Activated naive CD4-positive, alpha-beta T cell treated with anti-CD3 and anti-CD28 coated beads, Interleukin-2, amount 50 U/mL, for 24 hours (primary cell): ENCODE data around the gene ATXN7L2.

ENCODE experiments used
- H3K27ac Mint-ChIP-seq: one replicate; pipeline ENCODE4 v1.8.0; 2021; ENCODE audit warnings: mild to moderate bottlenecking, mixed read lengths
- H3K27me3 Mint-ChIP-seq: one replicate; pipeline ENCODE4 v1.8.0; 2021; ENCODE audit warnings: mixed read lengths
- H3K36me3 Mint-ChIP-seq: one replicate; pipeline ENCODE4 v1.8.0; 2021; ENCODE audit warnings: mixed read lengths
- H3K4me1 Mint-ChIP-seq: one replicate; pipeline ENCODE4 v1.8.0; 2021; ENCODE audit warnings: mixed read lengths
- H3K4me3 Mint-ChIP-seq: one replicate; pipeline ENCODE4 v1.8.0; 2021; ENCODE audit warnings: mild to moderate bottlenecking, mixed read lengths
- H3K9me3 Mint-ChIP-seq: one replicate; pipeline ENCODE4 v1.8.0; 2021; ENCODE audit warnings: mixed read lengths

The ATXN7L2 gene

DNA sequence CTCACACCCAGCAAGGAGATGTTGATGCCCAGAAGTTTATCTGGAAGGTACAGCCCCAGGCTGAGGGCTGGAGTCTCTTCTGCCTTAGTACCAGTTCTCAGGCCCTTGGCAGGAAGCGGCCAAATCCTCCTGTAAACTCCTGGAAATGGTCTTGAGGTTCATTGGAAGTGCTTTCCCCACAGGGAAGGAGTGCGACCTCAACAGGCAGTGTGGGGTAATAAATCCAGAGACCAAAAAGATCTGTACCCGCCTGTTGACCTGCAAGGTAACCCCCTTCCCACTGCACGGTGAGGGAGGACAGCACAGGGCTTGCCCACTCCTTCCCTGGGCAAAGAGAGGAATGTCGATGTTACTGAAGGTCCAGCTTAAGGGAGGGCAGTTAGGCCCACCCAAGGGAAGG is 4.5 kb downstream of the ATXN7L2 start:
- Mint-ChIP-seq H3K36me3 (no peaks in the 10 kb centered on the region), H3K27ac (no peak overlapping the region), H3K27me3 (no peaks in the 10 kb centered on the region), H3K9me3 (no peaks in the 10 kb centered on the region), H3K4me3 (no peak overlapping the region), H3K4me1 (peaks cover 33% of the 10 kb centered on the region)

- H3K27me3 Mint-ChIP-seq = no peaks in the 10 kb centered on the region
- no peaks in the 10 kb centered on the region for H3K36me3 Mint-ChIP-seq
- H3K4me3 Mint-ChIP-seq = no peak overlapping the region
- H3K4me1 Mint-ChIP-seq = peaks cover 29% of the 10 kb centered on the region
- no peaks in the 10 kb centered on the region for H3K9me3 Mint-ChIP-seq
- H3K27ac Mint-ChIP-seq = no peak overlapping the region
Observed at GRCh38 chr1:109488696-109489095, 5.0 kb downstream of the ATXN7L2 start.

DNA sequence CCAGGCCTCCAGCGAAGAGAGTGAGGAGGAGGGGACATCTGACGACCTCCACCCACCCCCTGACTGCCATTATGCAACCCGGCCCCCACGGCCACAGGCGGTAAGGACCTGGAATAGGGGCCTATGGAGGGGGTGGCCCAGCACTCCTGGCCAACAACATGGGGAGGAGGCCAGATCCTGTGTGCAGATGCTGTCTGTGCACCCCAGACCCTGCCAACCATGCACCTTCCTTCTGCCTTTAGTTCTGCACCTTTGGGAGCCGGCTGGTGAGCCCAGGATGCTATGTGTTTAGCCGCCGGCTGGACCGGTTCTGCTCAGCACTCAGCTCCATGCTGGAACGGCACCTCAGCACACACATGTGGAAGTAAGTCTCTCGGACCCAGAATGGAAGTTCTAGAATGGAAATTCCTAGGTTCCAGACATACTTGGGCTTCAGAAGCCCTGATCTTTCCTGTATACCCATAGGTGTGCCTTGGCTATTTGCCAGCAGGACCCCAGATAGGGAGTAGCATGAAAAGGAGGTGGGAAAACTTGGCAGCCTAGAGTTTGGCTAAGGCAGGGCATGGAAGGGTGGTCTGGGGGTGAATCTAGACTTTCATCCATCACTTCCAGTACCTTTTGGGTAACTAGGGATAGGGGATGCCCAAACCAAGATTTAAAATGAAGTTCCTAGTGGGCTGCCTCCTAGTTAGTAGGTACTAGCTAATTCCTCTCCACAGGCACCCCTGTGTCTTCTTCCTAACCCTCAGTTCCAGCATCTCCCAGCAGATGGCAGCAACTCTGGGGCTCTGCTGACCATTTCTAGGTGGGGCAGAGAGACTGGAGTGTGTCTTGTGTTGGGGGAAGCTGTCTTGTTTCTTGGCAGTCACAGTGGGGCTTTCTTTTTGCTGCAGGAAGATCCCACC is 6.6 kb downstream of the ATXN7L2 start:
- Mint-ChIP-seq H3K9me3 (no peaks in the 10 kb centered on the region), H3K27me3 (no peaks in the 10 kb centered on the region), H3K4me1 (peaks cover 29% of the 10 kb centered on the region), H3K4me3 (no peak overlapping the region), H3K27ac (no peak overlapping the region), H3K36me3 (peaks cover 2% of the 10 kb centered on the region)

DNA sequence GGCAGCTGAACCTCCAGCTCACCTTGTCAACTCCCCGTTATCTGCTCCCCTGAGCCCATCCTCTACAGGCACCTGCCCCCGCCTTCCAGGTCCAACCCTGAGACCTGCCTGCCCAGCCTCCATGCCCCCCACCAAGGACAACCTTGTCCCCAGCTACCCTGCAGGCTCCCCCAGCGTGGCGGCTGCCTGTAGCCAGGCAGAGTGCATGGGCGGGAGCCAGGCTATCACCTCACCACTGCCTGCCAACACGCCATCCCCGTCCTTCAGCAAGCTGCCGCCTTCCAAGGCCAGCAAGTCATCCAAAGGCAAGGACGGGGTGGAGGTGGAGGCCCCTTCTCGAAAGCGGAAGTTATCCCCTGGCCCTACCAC is 7.2 kb downstream of the ATXN7L2 start:
- peaks cover 2% of the 10 kb centered on the region for H3K36me3 Mint-ChIP-seq
- no peak overlapping the region for H3K4me3 Mint-ChIP-seq
- H3K27me3 Mint-ChIP-seq = no peaks in the 10 kb centered on the region
- no peak overlapping the region for H3K27ac Mint-ChIP-seq
- H3K9me3 Mint-ChIP-seq = no peaks in the 10 kb centered on the region
- H3K4me1 Mint-ChIP-seq = peaks cover 32% of the 10 kb centered on the region

DNA sequence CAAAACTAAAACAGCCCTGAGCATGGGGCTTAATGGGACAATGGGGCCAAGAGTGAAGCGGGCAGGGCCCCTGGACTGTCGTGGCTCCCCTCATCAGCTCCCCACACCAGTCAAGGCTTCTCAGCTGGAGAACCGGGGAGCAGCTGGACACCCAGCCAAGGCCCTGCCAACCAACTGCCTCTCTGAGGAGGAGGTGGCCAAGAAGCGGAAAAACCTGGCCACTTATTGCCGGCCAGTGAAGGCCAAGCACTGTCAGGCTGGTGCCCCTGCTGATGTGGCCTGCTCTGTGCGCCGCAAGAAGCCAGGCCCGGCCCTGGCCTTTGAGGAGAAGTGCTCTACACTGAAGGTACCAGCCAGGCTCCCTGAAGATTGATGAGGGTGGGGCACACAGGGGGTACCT is 7.7 kb downstream of the ATXN7L2 start:
- Mint-ChIP-seq H3K9me3 (no peaks in the 10 kb centered on the region), H3K4me3 (no peak overlapping the region), H3K4me1 (peaks cover 36% of the 10 kb centered on the region), H3K36me3 (peaks cover 2% of the 10 kb centered on the region), H3K27me3 (no peaks in the 10 kb centered on the region), H3K27ac (no peak overlapping the region)

DNA sequence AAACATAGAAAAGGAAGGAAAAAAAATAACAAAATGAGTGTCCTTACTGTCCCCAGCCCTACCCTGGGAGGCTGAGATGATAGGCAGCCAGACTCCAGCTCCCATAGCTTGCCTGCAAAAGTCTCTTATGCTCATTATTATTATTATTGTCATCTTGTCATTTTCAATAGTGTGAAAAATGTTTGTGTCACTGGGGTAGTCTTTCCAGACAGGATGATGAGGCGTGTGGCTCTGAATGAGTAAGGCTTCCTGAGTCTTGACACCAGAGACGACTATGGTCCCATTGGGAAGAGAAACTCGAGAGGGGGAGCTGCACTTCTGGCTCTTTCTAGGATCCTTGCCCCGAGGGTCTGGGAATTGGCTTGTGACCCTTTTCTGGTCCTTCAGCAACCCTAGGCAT is 9.1 kb downstream of the ATXN7L2 start:
- peak overlapping the region; percentile 30 for H3K4me3 Mint-ChIP-seq
- H3K9me3 Mint-ChIP-seq = no peaks in the 10 kb centered on the region
- H3K27ac Mint-ChIP-seq = peak overlapping the region; percentile 46
- peaks cover 2% of the 10 kb centered on the region for H3K36me3 Mint-ChIP-seq
- H3K4me1 Mint-ChIP-seq = peaks cover 47% of the 10 kb centered on the region
- H3K27me3 Mint-ChIP-seq = no peaks in the 10 kb centered on the region

GRCh38 chr1:109493227-109493626 is 9.5 kb downstream of the ATXN7L2 start:
- Mint-ChIP-seq H3K27me3 (no peaks in the 10 kb centered on the region), H3K4me1 (peaks cover 49% of the 10 kb centered on the region), H3K27ac (no peak overlapping the region), H3K9me3 (no peaks in the 10 kb centered on the region), H3K4me3 (peak overlapping the region; percentile 93), H3K36me3 (peaks cover 2% of the 10 kb centered on the region)

GRCh38 chr1:109493805-109494539 is 10.3 kb downstream of the ATXN7L2 start, which contains the start of gene CYB561D1:
Gene CYB561D1 (plus strand): TSS chr1:109494094. CDS start chr1:109494140, 46 bp downstream.
- Mint-ChIP-seq H3K9me3 (no peaks in the 10 kb centered on the region), H3K4me3 (peak within 1 kb of the TSS; percentile 93), H3K27ac (peak within 1 kb of the TSS; percentile 84), H3K36me3 (peaks cover 2% of the 10 kb centered on the region), H3K27me3 (no peaks in the 10 kb centered on the region), H3K4me1 (peaks cover 56% of the 10 kb centered on the region)

GRCh38 chr1:109495738-109496137 is 12.0 kb downstream of the ATXN7L2 start:
- Mint-ChIP-seq H3K4me3 (peak overlapping the region; percentile 93), H3K36me3 (peaks cover 2% of the 10 kb centered on the region), H3K4me1 (peaks cover 69% of the 10 kb centered on the region), H3K27ac (peak overlapping the region; percentile 82), H3K27me3 (no peaks in the 10 kb centered on the region), H3K9me3 (no peaks in the 10 kb centered on the region)

- no peaks in the 10 kb centered on the region for H3K9me3 Mint-ChIP-seq
- H3K27ac Mint-ChIP-seq = no peak overlapping the region
- peaks cover 87% of the 10 kb centered on the region for H3K4me1 Mint-ChIP-seq
- peaks cover 2% of the 10 kb centered on the region for H3K36me3 Mint-ChIP-seq
- H3K27me3 Mint-ChIP-seq = no peaks in the 10 kb centered on the region
- H3K4me3 Mint-ChIP-seq = peak overlapping the region; percentile 52
Observed at GRCh38 chr1:109497449-109498160, 13.9 kb downstream of the ATXN7L2 start.

- H3K27ac Mint-ChIP-seq = no peak overlapping the region
- no peaks in the 10 kb centered on the region for H3K27me3 Mint-ChIP-seq
- peaks cover 2% of the 10 kb centered on the region for H3K36me3 Mint-ChIP-seq
- peaks cover 90% of the 10 kb centered on the region for H3K4me1 Mint-ChIP-seq
- no peaks in the 10 kb centered on the region for H3K9me3 Mint-ChIP-seq
- H3K4me3 Mint-ChIP-seq = peak overlapping the region; percentile 52
Observed at GRCh38 chr1:109498161-109498801, 14.6 kb downstream of the ATXN7L2 start.

- H3K27ac Mint-ChIP-seq = peak overlapping the region; percentile 30
- peaks cover 95% of the 10 kb centered on the region for H3K4me1 Mint-ChIP-seq
- H3K9me3 Mint-ChIP-seq = no peaks in the 10 kb centered on the region
- peaks cover 2% of the 10 kb centered on the region for H3K36me3 Mint-ChIP-seq
- H3K27me3 Mint-ChIP-seq = no peaks in the 10 kb centered on the region
- H3K4me3 Mint-ChIP-seq = peak overlapping the region; percentile 55
Observed at GRCh38 chr1:109499081-109499480, 15.4 kb downstream of the ATXN7L2 start.

GRCh38 chr1:109499661-109500536 is 16.2 kb downstream of the ATXN7L2 start:
- Mint-ChIP-seq H3K4me1 (peaks cover 95% of the 10 kb centered on the region), H3K9me3 (no peaks in the 10 kb centered on the region), H3K27me3 (no peaks in the 10 kb centered on the region), H3K36me3 (no peaks in the 10 kb centered on the region), H3K4me3 (peak overlapping the region; percentile 55), H3K27ac (peak overlapping the region; percentile 79)

GRCh38 chr1:109500941-109501381 is 17.3 kb downstream of the ATXN7L2 start:
- H3K27ac Mint-ChIP-seq = no peak overlapping the region

More at GRCh38 chr1:109500941-109501381, 17.3 kb downstream of the ATXN7L2 start:
- Mint-ChIP-seq H3K36me3 (no peaks in the 10 kb centered on the region), H3K27me3 (no peaks in the 10 kb centered on the region), H3K4me3 (no peak overlapping the region), H3K9me3 (no peaks in the 10 kb centered on the region), H3K4me1 (peaks cover 95% of the 10 kb centered on the region)
